H9 (cell line): Measurements from ENCODE around the gene GABBR2. TPM values are rescaled to one million over a fixed set of nuclear protein-coding genes. Genes with fewer than 3 reads are reported as not detected.
A peak's percentile ranks its signal among the peaks of the same experiment; 100 is the strongest.

ENCODE experiments used
- DNase-seq: peaks from one replicate; pipeline ENCODE4 v3.0.0-alpha.2; 2017
- H2AFZ ChIP-seq: one replicate; pipeline ENCODE4 v1.6.1; 2013; ENCODE audit warnings: mild to moderate bottlenecking, low read length, control low read depth, moderate library complexity
- H2AK5ac ChIP-seq: 2 replicates; pipeline ENCODE4 v1.6.1; 2013; ENCODE audit warnings: low read length, control low read depth, mixed read lengths; ENCODE audit not compliant: insufficient read length
- H2BK120ac ChIP-seq: one replicate; pipeline ENCODE4 v1.6.1; 2013; ENCODE audit warnings: low read depth, mild to moderate bottlenecking, low read length, control low read depth, inconsistent platforms; ENCODE audit not compliant: poor library complexity, severe bottlenecking
- H2BK12ac ChIP-seq: 2 replicates; pipeline ENCODE4 v1.6.1; 2013; ENCODE audit warnings: low read length, control low read depth, mixed read lengths, low read depth; ENCODE audit not compliant: insufficient read length
- H2BK15ac ChIP-seq: 2 replicates; pipeline ENCODE4 v1.6.1; 2013; ENCODE audit warnings: low read depth, low read length, control low read depth
- H2BK20ac ChIP-seq: one replicate; pipeline ENCODE4 v1.6.1; 2013; ENCODE audit warnings: low read depth, mild to moderate bottlenecking, low read length, control low read depth, inconsistent platforms; ENCODE audit not compliant: poor library complexity, severe bottlenecking
- H2BK5ac ChIP-seq: 2 replicates; pipeline ENCODE4 v1.6.1; 2013; ENCODE audit warnings: low read length, control low read depth, mixed read lengths; ENCODE audit not compliant: insufficient read length
- H3K14ac ChIP-seq: 2 replicates; pipeline ENCODE4 v1.6.1; 2013; ENCODE audit warnings: low read length, control low read depth; ENCODE audit not compliant: insufficient read depth
- H3K18ac ChIP-seq: 2 replicates; pipeline ENCODE4 v1.6.1; 2013; ENCODE audit warnings: low read depth, mild to moderate bottlenecking, mixed read lengths, low read length, control low read depth; ENCODE audit not compliant: insufficient read length
- H3K23ac ChIP-seq: 2 replicates; pipeline ENCODE4 v1.6.1; 2013; ENCODE audit warnings: low read length, control low read depth, mixed read lengths, low read depth; ENCODE audit not compliant: insufficient read length
- H3K23me2 ChIP-seq: 2 replicates; pipeline ENCODE4 v1.6.1; 2013; ENCODE audit warnings: low read depth, mild to moderate bottlenecking, mixed read lengths, low read length, control low read depth; ENCODE audit not compliant: insufficient read length, poor library complexity, severe bottlenecking
- H3K27ac ChIP-seq: 2 replicates; pipeline ENCODE4 v1.5.1; 2013; ENCODE audit warnings: low read length, control low read depth, mixed read lengths, low read depth; ENCODE audit not compliant: insufficient read length
- H3K27me3 ChIP-seq: 2 replicates; pipeline ENCODE4 v1.6.1; 2013; ENCODE audit warnings: low read length, control low read depth, inconsistent platforms; ENCODE audit not compliant: insufficient read depth
- H3K4ac ChIP-seq: 2 replicates; pipeline ENCODE4 v1.6.1; 2013; ENCODE audit warnings: low read depth, mild to moderate bottlenecking, control low read depth, inconsistent platforms, low read length, moderate library complexity
- H3K4me1 ChIP-seq: 2 replicates; pipeline ENCODE4 v1.6.1; 2013; ENCODE audit warnings: low read length, control low read depth, inconsistent platforms; ENCODE audit not compliant: insufficient read depth
- H3K4me2 ChIP-seq: 2 replicates; pipeline ENCODE4 v1.6.1; 2013; ENCODE audit warnings: low read length, control low read depth, mixed read lengths; ENCODE audit not compliant: insufficient read length, insufficient read depth
- H3K56ac ChIP-seq: 2 replicates; pipeline ENCODE4 v1.6.1; 2013; ENCODE audit warnings: low read depth, mild to moderate bottlenecking, mixed read lengths, low read length, control low read depth; ENCODE audit not compliant: insufficient read length
- H3K79me1 ChIP-seq: 2 replicates; pipeline ENCODE4 v1.6.1; 2013; ENCODE audit warnings: low read depth, mild to moderate bottlenecking, moderate library complexity, low read length, control low read depth, inconsistent platforms; ENCODE audit not compliant: insufficient read depth, poor library complexity, severe bottlenecking
- H3K79me2 ChIP-seq: 2 replicates; pipeline ENCODE4 v1.6.1; 2013; ENCODE audit warnings: low read length, control low read depth, inconsistent platforms; ENCODE audit not compliant: insufficient read depth
- H3K9ac ChIP-seq: 2 replicates; pipeline ENCODE4 v1.6.1; 2013; ENCODE audit warnings: low read length, control low read depth, mixed read lengths; ENCODE audit not compliant: insufficient read length; ENCODE audit errors: extremely low read depth
- H3K9me3 ChIP-seq: one replicate; pipeline ENCODE4 v1.6.1; 2013; ENCODE audit warnings: low read depth, low read length, inconsistent platforms; ENCODE audit not compliant: control insufficient read depth
- H3T11ph ChIP-seq: one replicate; pipeline ENCODE4 v1.6.1; 2013; ENCODE audit warnings: mild to moderate bottlenecking, low read length, control low read depth, inconsistent platforms
- H4K20me1 ChIP-seq: one replicate; pipeline ENCODE4 v1.6.1; 2013; ENCODE audit not compliant: control insufficient read depth, insufficient read length, insufficient read depth
- H4K5ac ChIP-seq: 2 replicates; pipeline ENCODE4 v1.6.1; 2013; ENCODE audit warnings: low read depth, mild to moderate bottlenecking, mixed read lengths, low read length, control low read depth; ENCODE audit not compliant: insufficient read length
- H4K8ac ChIP-seq: replicated peaks from 2 replicates; pipeline ENCODE4 v1.6.1; 2013; ENCODE audit warnings: low read length, control low read depth, mixed read lengths, low read depth; ENCODE audit not compliant: insufficient read length
- H4K91ac ChIP-seq: 2 replicates; pipeline ENCODE4 v1.6.1; 2013; ENCODE audit warnings: low read depth, mild to moderate bottlenecking, moderate library complexity, mixed read lengths, low read length, control low read depth; ENCODE audit not compliant: insufficient read length
- H3K27ac Mint-ChIP-seq, 3 experiments: 2 replicates in 2 of 3; 3 replicates in 1 of 3; pipeline ENCODE4 v1.8.0; 2020 to 2021; ENCODE audit warnings: mixed read lengths in 3 of 3, mild to moderate bottlenecking in 1 of 3, moderate library complexity in 1 of 3
- H3K27me3 Mint-ChIP-seq: 2 replicates; pipeline ENCODE4 v1.8.0; 2021; ENCODE audit warnings: low read depth, mild to moderate bottlenecking, moderate library complexity, mixed read lengths
- H3K36me3 Mint-ChIP-seq, 3 experiments: 2 replicates in 2 of 3; 3 replicates in 1 of 3; pipeline ENCODE4 v1.8.0; 2020 to 2021; ENCODE audit warnings: low read depth in 3 of 3, mixed read lengths in 3 of 3; ENCODE audit not compliant: insufficient read depth in 1 of 3
- H3K4me1 Mint-ChIP-seq, 2 experiments: 2 replicates each; pipeline ENCODE4 v1.8.0; 2020; ENCODE audit warnings: mixed read lengths in 2 of 2
- H3K4me3 Mint-ChIP-seq, 2 experiments: 2 replicates in 1 of 2; 3 replicates in 1 of 2; pipeline ENCODE4 v1.8.0; 2020 to 2021; ENCODE audit warnings: mild to moderate bottlenecking in 2 of 2, mixed read lengths in 2 of 2, moderate library complexity in 1 of 2
- H3K9me3 Mint-ChIP-seq, 2 experiments: 2 replicates in 1 of 2; 3 replicates in 1 of 2; pipeline ENCODE4 v1.8.0; 2020; ENCODE audit warnings: mild to moderate bottlenecking in 2 of 2, mixed read lengths in 2 of 2, moderate library complexity in 1 of 2
- CTCF ChIP-seq: fragments of 200-600 bp; sonication (generic); conservative IDR thresholded peaks from 3 replicates; pipeline ENCODE4 v1.8.0; 2021; ENCODE audit warnings: antibody characterized with exemption, mild to moderate bottlenecking
- WGBS: extraction: QIAGEN DNeasy Blood & Tissue Kit; methylation state at CpG from one replicate; pipeline ENCODE4 v1.1.7; 2013; ENCODE audit warnings: missing lambda C conversion rate, low lambda C conversion rate, mixed read lengths; ENCODE audit not compliant: insufficient read length; ENCODE audit errors: extremely low coverage; 5-methylcytosine and 5-hydroxymethylcytosine counted together
- total RNA-seq: library from RNA; stranded (reverse); gene quantifications from 2 replicates; pipeline ENCODE4 v1.2.1, GENCODE V29; 2021

Gene GABBR2
- total RNA-seq, 1 experiment from 2014 or later, result 0.66 TPM

GRCh38 chr9:98755006-98755618 is 46.4 kb upstream of the GABBR2 start:
- H3K56ac ChIP-seq, result no peak overlapping the region
- no peak overlapping the region for H4K91ac ChIP-seq
- H3K9me3 Mint-ChIP-seq, result peaks cover 12 to 14% of the 10 kb centered on the region in 2 experiments
- H3K27ac Mint-ChIP-seq, result no peak overlapping the region
- no peaks in the 10 kb centered on the region for H3K4me1 ChIP-seq
- no peak overlapping the region for H2AK5ac ChIP-seq
- H2BK15ac ChIP-seq, result no peak overlapping the region
- no peaks in the 10 kb centered on the region for H4K20me1 ChIP-seq
- no peak overlapping the region for H3K14ac ChIP-seq
- TF ChIP-seq CTCF, result peak; percentile 47
- no peak overlapping the region for H2BK20ac ChIP-seq
- no CpG with 5 or more reads among the region's 6 CpGs for WGBS
- no peaks in the 10 kb centered on the region for H3K4me1 Mint-ChIP-seq
- no peaks in the 10 kb centered on the region for H3K9me3 ChIP-seq
- H2AFZ ChIP-seq, result no peak overlapping the region
- no peak overlapping the region for H2BK5ac ChIP-seq
- no peak overlapping the region for H4K8ac ChIP-seq
- no peak for DNase-seq
- H3K27me3 Mint-ChIP-seq, result no peaks in the 10 kb centered on the region
- H3K27ac ChIP-seq, result no peak overlapping the region
- no peaks in the 10 kb centered on the region for H3K23me2 ChIP-seq
- no peak overlapping the region for H4K5ac ChIP-seq
- H3K27me3 ChIP-seq, result no peaks in the 10 kb centered on the region
- peaks cover 43 to 76% (median 70%) of the 10 kb centered on the region in 3 experiments for H3K36me3 Mint-ChIP-seq
- H2BK120ac ChIP-seq, result no peak overlapping the region
- no peak overlapping the region for H3K23ac ChIP-seq
- H2BK12ac ChIP-seq, result no peak overlapping the region
- no peak overlapping the region for H3K18ac ChIP-seq
- H3K4ac ChIP-seq, result no peak overlapping the region
- H3K4me3 Mint-ChIP-seq, result no peak overlapping the region
- H3K79me2 ChIP-seq, result no peaks in the 10 kb centered on the region
- H3K4me2 ChIP-seq, result no peak overlapping the region
- H3K79me1 ChIP-seq, result no peaks in the 10 kb centered on the region
- H3T11ph ChIP-seq, result no peak overlapping the region
- no peak overlapping the region for H3K9ac ChIP-seq
